Left ventricle myocardium inferior (tissue), 1 donor: ENCODE measurements around the gene RCN2. TPM values are rescaled to one million over a fixed set of nuclear protein-coding genes. Genes with fewer than 3 reads are reported as not detected.
"Not testable (repeated sequence)": the region's sequence is repeated elsewhere in the genome, so short reads cannot be mapped to it uniquely, and the experiment has no call there.

ENCODE experiments used
- DNase-seq: peaks from one replicate; pipeline ENCODE4 v3.0.0-alpha.2; 2020
- H3K27ac ChIP-seq: fragments of 200-600 bp; replicated peaks from 2 replicates; pipeline ENCODE4 v1.8.0; 2021
- H3K27me3 ChIP-seq: fragments of 200-600 bp; 2 replicates; pipeline ENCODE4 v1.8.0; 2021; ENCODE audit warnings: low read depth
- H3K36me3 ChIP-seq: fragments of 200-600 bp; 2 replicates; pipeline ENCODE4 v1.8.0; 2021
- H3K4me1 ChIP-seq: fragments of 200-600 bp; 2 replicates; pipeline ENCODE4 v1.8.0; 2021
- H3K4me3 ChIP-seq: fragments of 200-600 bp; 2 replicates; pipeline ENCODE4 v1.8.0; 2021; ENCODE audit warnings: mild to moderate bottlenecking, moderate library complexity
- H3K9me3 ChIP-seq: fragments of 200-600 bp; replicated peaks from 2 replicates; pipeline ENCODE4 v1.8.0; 2021
- CTCF ChIP-seq: fragments of 200-600 bp; IDR thresholded peaks from 2 replicates; pipeline ENCODE4 v1.8.0; 2021; ENCODE audit warnings: antibody characterized with exemption, mild to moderate bottlenecking, borderline replicate concordance
- intact Hi-C: fragments of 100-400 bp; cut with micrococcal nuclease; formaldehyde crosslinking; loops from one replicate; pipeline ENCODE4 v1.11.0; 2022
- total RNA-seq: library from RNA; stranded (reverse); fragmentation: NEBNext Ultra II Directional; extraction: Animal tissue kit (Norgen Biotek cat#: 25700); gene quantifications from one replicate; pipeline ENCODE4 v1.2.1, GENCODE V29; 2021
- donor health status: DM: no; HTN: yes; CAD: no; lungs with severe emphysema.

RCN2 gene
- total RNA-seq, 1 donor from 2014 or later: 29.8 TPM

GRCh38 chr15:76964157-76964556, 32.6 kb downstream of the RCN2 start:
- H3K27ac ChIP-seq: no peak overlapping the region

GRCh38 chr15:76966051-76966450, 34.5 kb downstream of the RCN2 start:
- H3K36me3 ChIP-seq, H3K4me3 ChIP-seq, H3K27ac ChIP-seq, intact Hi-C loops, H3K9me3 ChIP-seq, H3K27me3 ChIP-seq, DNase-seq: not testable (repeated sequence)
- peaks cover 30% of the 10 kb centered on the region for H3K4me1 ChIP-seq

More at GRCh38 chr15:76964157-76964556, 32.6 kb downstream of the RCN2 start:
- DNase-seq: no peak
- Histone ChIP-seq H3K9me3 (no peaks in the 10 kb centered on the region), H3K4me3 (no peak overlapping the region), H3K4me1 (peaks cover 31% of the 10 kb centered on the region), H3K27me3 (no peaks in the 10 kb centered on the region), H3K36me3 (no peaks in the 10 kb centered on the region)
- intact Hi-C loops: no loop called here
- no peak for TF ChIP-seq CTCF

- DNase-seq: no peak
- intact Hi-C loops: no loop called here
- no peaks in the 10 kb centered on the region for H3K27me3 ChIP-seq
- no peaks in the 10 kb centered on the region for H3K9me3 ChIP-seq
- H3K4me3 ChIP-seq: no peak overlapping the region
- H3K27ac ChIP-seq: no peak overlapping the region
- H3K36me3 ChIP-seq: no peaks in the 10 kb centered on the region
- H3K4me1 ChIP-seq: peaks cover 23% of the 10 kb centered on the region
- TF ChIP-seq CTCF: no peak
Observed at GRCh38 chr15:76967067-76967466, 35.5 kb downstream of the RCN2 start.

- Histone ChIP-seq H3K9me3 (no peaks in the 10 kb centered on the region), H3K27ac (no peak overlapping the region), H3K36me3 (no peaks in the 10 kb centered on the region), H3K4me1 (peaks cover 32% of the 10 kb centered on the region), H3K4me3 (no peak overlapping the region), H3K27me3 (no peaks in the 10 kb centered on the region)
- TF ChIP-seq CTCF: no peak
- intact Hi-C loops: no loop called here
- no peak for DNase-seq
Observed at GRCh38 chr15:76968306-76968705, 36.8 kb downstream of the RCN2 start.

- Histone ChIP-seq H3K4me3 (peak overlapping the region; percentile 53), H3K36me3 (no peaks in the 10 kb centered on the region), H3K4me1 (peaks cover 21% of the 10 kb centered on the region), H3K27me3 (no peaks in the 10 kb centered on the region), H3K27ac (peak overlapping the region; percentile 67), H3K9me3 (no peaks in the 10 kb centered on the region)
- no peak for DNase-seq
- intact Hi-C loops: no loop called here
- TF ChIP-seq CTCF: no peak
Observed at GRCh38 chr15:76972389-76973361, 41.1 kb downstream of the RCN2 start.

GRCh38 chr15:76973362-76973743, 41.8 kb downstream of the RCN2 start:
- Histone ChIP-seq H3K27ac (peak overlapping the region; percentile 67), H3K4me3 (peak overlapping the region; percentile 53), H3K36me3 (no peaks in the 10 kb centered on the region), H3K4me1 (peaks cover 21% of the 10 kb centered on the region), H3K9me3 (peaks cover 4% of the 10 kb centered on the region), H3K27me3 (no peaks in the 10 kb centered on the region)
- intact Hi-C loops: no loop called here
- no peak for DNase-seq
- peak; percentile 60 for TF ChIP-seq CTCF
